ENCODE measurements around the gene NSUN3. TPM values are rescaled to one million over a fixed set of nuclear protein-coding genes. Genes with fewer than 3 reads are reported as not detected.
"Not testable (repeated sequence)": the region's sequence is repeated elsewhere in the genome, so short reads cannot be mapped to it uniquely, and the experiment has no call there.

The NSUN3 gene
- total RNA-seq, 1 experiment from 2014 or later = 18.8 TPM

GRCh38 chr3:94028093-94028837 lies 34.6 kb upstream of the NSUN3 start, which contains the start of gene STX19:
STX19 (minus strand) TSS chr3:94028597; CDS start chr3:94015269, 13,328 bp downstream.
- no peaks in the 10 kb centered on the region for H3K27me3 ChIP-seq (ENCODE audit: insufficient read depth, low read depth)
- peak within 1 kb of the TSS; percentile 56 for H3K4me3 ChIP-seq
- peak within 1 kb of the TSS; percentile 72 for H2AFZ ChIP-seq
- H3K27ac ChIP-seq = peak within 1 kb of the TSS; percentile 60
- DNase-seq = peak; percentile 19 to 96
- TF ChIP-seq CTCF (conservative IDR thresholded peaks at IDR 0.05) = no peak
- TF ChIP-seq EZH2 (IDR thresholded peaks at IDR 0.05; ENCODE audit: low read depth) = no peak
- no peaks in the 10 kb centered on the region for H3K9me3 ChIP-seq (ENCODE audit: insufficient read depth, low read depth)
- peaks cover 18% of the 10 kb centered on the region for H3K4me1 ChIP-seq (replicated peaks; ENCODE audit: insufficient read depth)
- H3F3A ChIP-seq (ENCODE audit: insufficient read depth, low read depth) = peaks cover 13% of the 10 kb centered on the region
- POLR2A ChIA-PET (ENCODE audit: unreplicated experiment) = interaction anchor here (0.6 to 1.2 kb wide), 4 partner anchors 25 to 1218 kb away, joined by 3 to 10 read pairs (median 4); partner anchors contain the start of genes ARL13B and PROS1
- H3K36me3 ChIP-seq (ENCODE audit: low read depth) = no peaks in the 10 kb centered on the region
- no peaks in the 10 kb centered on the region for H4K20me1 ChIP-seq (ENCODE audit: insufficient read depth)
- BruUV-seq (replicated peaks) = TSS peak; percentile 69
- no peaks in the 10 kb centered on the region for H3K9me2 ChIP-seq (ENCODE audit: insufficient read depth)
- no peaks in the 10 kb centered on the region for H3K79me2 ChIP-seq (ENCODE audit: low read depth)
- CTCF ChIA-PET = interaction anchor here (0.6 to 0.7 kb wide), 2 partner anchors 24 to 28 kb away, joined by 3 read pairs; no protein-coding TSS in a partner anchor
- intact Hi-C loops (cut with micrococcal nuclease; ENCODE audit: unreplicated experiment) = loop anchor here (1.0 kb wide), 1 partner anchor 35 kb away; the partner anchor contains the start of gene NSUN3
- peak within 1 kb of the TSS; percentile 79 for H3K4me2 ChIP-seq

- Histone ChIP-seq H4K20me1 (ENCODE audit: insufficient read depth) (no peaks in the 10 kb centered on the region), H2AFZ (no peak overlapping the region), H3K4me2 (no peak overlapping the region), H3F3A (ENCODE audit: insufficient read depth, low read depth) (no peaks in the 10 kb centered on the region), H3K4me1 (replicated peaks; ENCODE audit: insufficient read depth) (no peaks in the 10 kb centered on the region), H3K36me3 (ENCODE audit: low read depth) (no peaks in the 10 kb centered on the region), H3K4me3 (no peak overlapping the region), H3K27ac (no peak overlapping the region), H3K9me2 (ENCODE audit: insufficient read depth) (no peaks in the 10 kb centered on the region), H3K27me3 (ENCODE audit: insufficient read depth, low read depth) (no peaks in the 10 kb centered on the region), H3K79me2 (ENCODE audit: low read depth) (no peaks in the 10 kb centered on the region), H3K9me3 (ENCODE audit: insufficient read depth, low read depth) (no peaks in the 10 kb centered on the region)
- TF ChIP-seq CTCF (conservative IDR thresholded peaks at IDR 0.05) (peak; percentile 78), EZH2 (IDR thresholded peaks at IDR 0.05; ENCODE audit: low read depth) (no peak)
- POLR2A ChIA-PET (ENCODE audit: unreplicated experiment) = interaction anchor here (0.6 kb wide), 1 partner anchor 26 kb away, joined by 7 read pairs; no protein-coding TSS in a partner anchor
- CTCF ChIA-PET = no interaction called here
- BruUV-seq (replicated peaks) = no TSS peak
- peak in 1 of 2 experiments; percentile 35 for DNase-seq
- intact Hi-C loops (cut with micrococcal nuclease; ENCODE audit: unreplicated experiment) = no loop called here
Observed at GRCh38 chr3:94036909-94037507, 25.9 kb upstream of the NSUN3 start.

- Histone ChIP-seq H2AFZ (no peak overlapping the region), H3K79me2 (ENCODE audit: low read depth) (no peaks in the 10 kb centered on the region), H3K9me2 (ENCODE audit: insufficient read depth) (no peaks in the 10 kb centered on the region), H4K20me1 (ENCODE audit: insufficient read depth) (no peaks in the 10 kb centered on the region), H3K9me3 (ENCODE audit: insufficient read depth, low read depth) (no peaks in the 10 kb centered on the region), H3K4me2 (no peak overlapping the region), H3K36me3 (ENCODE audit: low read depth) (no peaks in the 10 kb centered on the region), H3K27me3 (ENCODE audit: insufficient read depth, low read depth) (no peaks in the 10 kb centered on the region), H3K27ac (no peak overlapping the region), H3K4me3 (no peak overlapping the region), H3F3A (ENCODE audit: insufficient read depth, low read depth) (peaks cover 3% of the 10 kb centered on the region; the same call in 1 of the 2 replicates), H3K4me1 (replicated peaks; ENCODE audit: insufficient read depth) (no peaks in the 10 kb centered on the region)
- intact Hi-C loops (cut with micrococcal nuclease; ENCODE audit: unreplicated experiment) = loop anchor here (10.0 kb wide), 1 partner anchor 62 kb away; no protein-coding TSS in a partner anchor
- TF ChIP-seq CTCF (conservative IDR thresholded peaks at IDR 0.05) (no peak), EZH2 (IDR thresholded peaks at IDR 0.05; ENCODE audit: low read depth) (no peak)
- ChIA-PET POLR2A (ENCODE audit: unreplicated experiment) (no interaction called here), CTCF (no interaction called here)
- no peak for DNase-seq
- no TSS peak for BruUV-seq (replicated peaks)
Observed at GRCh38 chr3:94043285-94043684, 19.6 kb upstream of the NSUN3 start.

- H3K9me3 ChIP-seq (ENCODE audit: insufficient read depth, low read depth); DNase-seq; BruUV-seq (replicated peaks); CTCF ChIA-PET; H3K27me3 ChIP-seq (ENCODE audit: insufficient read depth, low read depth); H3K4me3 ChIP-seq; H3K4me1 ChIP-seq (replicated peaks; ENCODE audit: insufficient read depth); H3K36me3 ChIP-seq (ENCODE audit: low read depth); H3K4me2 ChIP-seq; H3F3A ChIP-seq (ENCODE audit: insufficient read depth, low read depth); H4K20me1 ChIP-seq (ENCODE audit: insufficient read depth); H3K9me2 ChIP-seq (ENCODE audit: insufficient read depth); POLR2A ChIA-PET (ENCODE audit: unreplicated experiment); H3K27ac ChIP-seq; H2AFZ ChIP-seq; H3K79me2 ChIP-seq (ENCODE audit: low read depth): not testable (repeated sequence)
- intact Hi-C loops (cut with micrococcal nuclease; ENCODE audit: unreplicated experiment) = loop anchor here (10.0 kb wide), 1 partner anchor 60 kb away; no protein-coding TSS in a partner anchor
Observed at GRCh38 chr3:94044100-94044936, 18.5 kb upstream of the NSUN3 start.
